Activated naive CD4-positive, alpha-beta T cell treated with anti-CD3 and anti-CD28 coated beads, Interleukin-2, amount 10 ng/mL, durations not matched to agents 7 days and 5 days (primary cell): ENCODE measurements around the gene LGALS14.
"Not testable (repeated sequence)": the region's sequence is repeated elsewhere in the genome, so short reads cannot be mapped to it uniquely, and the experiment has no call there.

Source experiments
- CTCF ChIA-PET: fragments of 350-600 bp; sonication (Branson Sonifier 250); formaldehyde crosslinking; loops from one replicate; lab custom pipeline; 2021; ENCODE audit warnings: antibody characterized with exemption; lab: Charles Lee
- DNase-seq: peaks from one replicate; pipeline ENCODE4 v3.0.0-alpha.2; 2020
- H3K27ac Mint-ChIP-seq: one replicate; pipeline ENCODE4 v1.8.0; 2021; ENCODE audit warnings: mild to moderate bottlenecking, moderate library complexity, mixed read lengths
- H3K27me3 Mint-ChIP-seq: one replicate; pipeline ENCODE4 v1.8.0; 2021; ENCODE audit warnings: mild to moderate bottlenecking, mixed read lengths
- H3K36me3 Mint-ChIP-seq: one replicate; pipeline ENCODE4 v1.8.0; 2021; ENCODE audit warnings: mixed read lengths
- H3K4me1 Mint-ChIP-seq: one replicate; pipeline ENCODE4 v1.8.0; 2021; ENCODE audit warnings: mixed read lengths
- H3K4me3 Mint-ChIP-seq: one replicate; pipeline ENCODE4 v1.8.0; 2021; ENCODE audit warnings: mild to moderate bottlenecking, moderate library complexity, mixed read lengths
- H3K9me3 Mint-ChIP-seq: one replicate; pipeline ENCODE4 v1.8.0; 2021; ENCODE audit warnings: mixed read lengths

The LGALS14 gene

GRCh38 chr19:39709026-39709872 is 5.0 kb downstream of the LGALS14 start:
- no peak overlapping the region for H3K4me3 Mint-ChIP-seq

GRCh38 chr19:39710333-39710890 is 6.1 kb downstream of the LGALS14 start:
- peaks cover 35% of the 10 kb centered on the region for H3K4me1 Mint-ChIP-seq
- CTCF ChIA-PET: no interaction called here
- peak overlapping the region; percentile 2 for H3K27ac Mint-ChIP-seq
- peaks cover under 1% of the 10 kb centered on the region for H3K27me3 Mint-ChIP-seq
- DNase-seq: no peak
- H3K36me3 Mint-ChIP-seq: peaks cover 11% of the 10 kb centered on the region
- no peak overlapping the region for H3K4me3 Mint-ChIP-seq
- H3K9me3 Mint-ChIP-seq: peaks cover 11% of the 10 kb centered on the region

More at GRCh38 chr19:39709026-39709872, 5.0 kb downstream of the LGALS14 start:
- CTCF ChIA-PET: no interaction called here
- DNase-seq: no peak
- H3K27ac Mint-ChIP-seq: no peak overlapping the region
- H3K27me3 Mint-ChIP-seq: no peaks in the 10 kb centered on the region
- H3K36me3 Mint-ChIP-seq: peaks cover 17% of the 10 kb centered on the region
- H3K4me1 Mint-ChIP-seq: peaks cover 46% of the 10 kb centered on the region
- peaks cover 11% of the 10 kb centered on the region for H3K9me3 Mint-ChIP-seq

- DNase-seq, H3K4me3 Mint-ChIP-seq, H3K36me3 Mint-ChIP-seq, H3K27ac Mint-ChIP-seq, H3K9me3 Mint-ChIP-seq, CTCF ChIA-PET, H3K4me1 Mint-ChIP-seq: not testable (repeated sequence)
- peaks cover 29% of the 10 kb centered on the region for H3K27me3 Mint-ChIP-seq
Measured at GRCh38 chr19:39720144-39720543, 15.9 kb downstream of the LGALS14 start.

- no peak overlapping the region for H3K27ac Mint-ChIP-seq
- no peaks in the 10 kb centered on the region for H3K9me3 Mint-ChIP-seq
- no peak overlapping the region for H3K4me3 Mint-ChIP-seq
- no peaks in the 10 kb centered on the region for H3K36me3 Mint-ChIP-seq
- H3K27me3 Mint-ChIP-seq: peaks cover 21% of the 10 kb centered on the region
- CTCF ChIA-PET: no interaction called here
- no peaks in the 10 kb centered on the region for H3K4me1 Mint-ChIP-seq
- no peak for DNase-seq
Measured at GRCh38 chr19:39725995-39726394, 21.7 kb downstream of the LGALS14 start.

GRCh38 chr19:39727070-39727800 is 23.0 kb downstream of the LGALS14 start:
- H3K36me3 Mint-ChIP-seq: no peaks in the 10 kb centered on the region
- DNase-seq: no peak
- H3K4me1 Mint-ChIP-seq: no peaks in the 10 kb centered on the region
- no peaks in the 10 kb centered on the region for H3K9me3 Mint-ChIP-seq
- H3K27me3 Mint-ChIP-seq: peaks cover 21% of the 10 kb centered on the region
- no peak overlapping the region for H3K4me3 Mint-ChIP-seq
- CTCF ChIA-PET: interaction anchor here (0.6 kb wide), 1 partner anchor 144 kb away, joined by 3 read pairs; no protein-coding TSS in a partner anchor
- H3K27ac Mint-ChIP-seq: no peak overlapping the region

- Mint-ChIP-seq H3K27ac (no peak overlapping the region), H3K4me3 (no peak overlapping the region), H3K36me3 (no peaks in the 10 kb centered on the region), H3K27me3 (peaks cover 17% of the 10 kb centered on the region), H3K4me1 (no peaks in the 10 kb centered on the region), H3K9me3 (no peaks in the 10 kb centered on the region)
- CTCF ChIA-PET: no interaction called here
- DNase-seq: no peak
Measured at GRCh38 chr19:39728040-39728439, 23.8 kb downstream of the LGALS14 start.

- H3K9me3 Mint-ChIP-seq: no peaks in the 10 kb centered on the region
- H3K4me1 Mint-ChIP-seq: no peaks in the 10 kb centered on the region
- H3K27ac Mint-ChIP-seq: no peak overlapping the region
- H3K4me3 Mint-ChIP-seq: no peak overlapping the region
- CTCF ChIA-PET: interaction anchor here (0.8 kb wide), 1 partner anchor 63 kb away, joined by 3 read pairs; no protein-coding TSS in a partner anchor
- DNase-seq: no peak
- no peaks in the 10 kb centered on the region for H3K36me3 Mint-ChIP-seq
- peaks cover 10% of the 10 kb centered on the region for H3K27me3 Mint-ChIP-seq
Measured at GRCh38 chr19:39729594-39729993, 25.3 kb downstream of the LGALS14 start.

GRCh38 chr19:39731685-39732084 is 27.4 kb downstream of the LGALS14 start:
- H3K4me3 Mint-ChIP-seq: no peak overlapping the region
- CTCF ChIA-PET: no interaction called here

GRCh38 chr19:39733841-39734240 is 29.6 kb downstream of the LGALS14 start:
- no peak overlapping the region for H3K4me3 Mint-ChIP-seq
- H3K27me3 Mint-ChIP-seq: peaks cover 5% of the 10 kb centered on the region
- CTCF ChIA-PET: interaction anchor here (1.7 kb wide), 1 partner anchor 61 kb away, joined by 3 read pairs; no protein-coding TSS in a partner anchor
- DNase-seq: no peak
- H3K36me3 Mint-ChIP-seq: no peaks in the 10 kb centered on the region
- H3K27ac Mint-ChIP-seq: no peak overlapping the region
- no peaks in the 10 kb centered on the region for H3K9me3 Mint-ChIP-seq
- H3K4me1 Mint-ChIP-seq: peaks cover 27% of the 10 kb centered on the region

More at GRCh38 chr19:39731685-39732084, 27.4 kb downstream of the LGALS14 start:
- Mint-ChIP-seq H3K4me1 (peaks cover 8% of the 10 kb centered on the region), H3K36me3 (no peaks in the 10 kb centered on the region), H3K9me3 (no peaks in the 10 kb centered on the region), H3K27me3 (peaks cover 8% of the 10 kb centered on the region), H3K27ac (no peak overlapping the region)
- no peak for DNase-seq

- Mint-ChIP-seq H3K36me3 (no peaks in the 10 kb centered on the region), H3K27me3 (peaks cover 5% of the 10 kb centered on the region), H3K9me3 (no peaks in the 10 kb centered on the region), H3K4me1 (peaks cover 42% of the 10 kb centered on the region), H3K27ac (no peak overlapping the region), H3K4me3 (no peak overlapping the region)
- CTCF ChIA-PET: interaction anchor here (1.3 kb wide), 1 partner anchor 55 kb away, joined by 3 read pairs; no protein-coding TSS in a partner anchor
- DNase-seq: no peak
Measured at GRCh38 chr19:39735688-39736087, 31.4 kb downstream of the LGALS14 start.

GRCh38 chr19:39736088-39736487 is 31.8 kb downstream of the LGALS14 start:
- H3K27ac Mint-ChIP-seq: peak overlapping the region; percentile 29
- CTCF ChIA-PET: interaction anchor here (1.3 kb wide), 1 partner anchor 56 kb away, joined by 3 read pairs; no protein-coding TSS in a partner anchor
- DNase-seq: no peak
- no peak overlapping the region for H3K4me3 Mint-ChIP-seq
- no peaks in the 10 kb centered on the region for H3K36me3 Mint-ChIP-seq
- peaks cover 5% of the 10 kb centered on the region for H3K27me3 Mint-ChIP-seq
- H3K9me3 Mint-ChIP-seq: no peaks in the 10 kb centered on the region
- H3K4me1 Mint-ChIP-seq: peaks cover 43% of the 10 kb centered on the region

- CTCF ChIA-PET: no interaction called here
Measured at GRCh38 chr19:39737351-39737750, 33.1 kb downstream of the LGALS14 start.

GRCh38 chr19:39737891-39738290 is 33.6 kb downstream of the LGALS14 start, which contains the start of gene CLC:
Gene CLC (minus strand): TSS chr19:39738029. CDS start chr19:39737952, 77 bp downstream.
- no peak within 1 kb of the TSS for H3K27ac Mint-ChIP-seq
- CTCF ChIA-PET: no interaction called here
- H3K4me1 Mint-ChIP-seq: peaks cover 47% of the 10 kb centered on the region
- DNase-seq: no peak
- no peaks in the 10 kb centered on the region for H3K9me3 Mint-ChIP-seq
- peaks cover 5% of the 10 kb centered on the region for H3K27me3 Mint-ChIP-seq
- H3K36me3 Mint-ChIP-seq: no peaks in the 10 kb centered on the region
- H3K4me3 Mint-ChIP-seq: no peak within 1 kb of the TSS

More at GRCh38 chr19:39737351-39737750, 33.1 kb downstream of the LGALS14 start:
- Mint-ChIP-seq H3K4me3 (no peak overlapping the region), H3K27me3 (peaks cover 5% of the 10 kb centered on the region), H3K36me3 (no peaks in the 10 kb centered on the region), H3K9me3 (no peaks in the 10 kb centered on the region), H3K4me1 (peaks cover 47% of the 10 kb centered on the region), H3K27ac (no peak overlapping the region)
- no peak for DNase-seq

GRCh38 chr19:39738814-39739213 is 34.5 kb downstream of the LGALS14 start:
- peaks cover 5% of the 10 kb centered on the region for H3K27me3 Mint-ChIP-seq
- peaks cover 47% of the 10 kb centered on the region for H3K4me1 Mint-ChIP-seq
- DNase-seq: no peak
- no peaks in the 10 kb centered on the region for H3K36me3 Mint-ChIP-seq
- H3K4me3 Mint-ChIP-seq: no peak overlapping the region
- CTCF ChIA-PET: no interaction called here
- H3K27ac Mint-ChIP-seq: no peak overlapping the region
- no peaks in the 10 kb centered on the region for H3K9me3 Mint-ChIP-seq
